ENCODE results near the gene TTPAL.
"Not testable (repeated sequence)": the region's sequence is repeated elsewhere in the genome, so short reads cannot be mapped to it uniquely, and the experiment has no call there.

TTPAL gene

GRCh38 chr20:44468044-44468782, 7.5 kb upstream of the TTPAL start:
- DNase-seq (ENCODE audit: low spot score) = no peak

GRCh38 chr20:44470327-44470726, 5.3 kb upstream of the TTPAL start:
- no peak for DNase-seq (ENCODE audit: low spot score)

- DNase-seq (ENCODE audit: low spot score) = peak; percentile 42
Observed at GRCh38 chr20:44471481-44471882, 4.2 kb upstream of the TTPAL start.

GRCh38 chr20:44472283-44472682, 3.4 kb upstream of the TTPAL start:
- not testable (repeated sequence) for DNase-seq (ENCODE audit: low spot score)

GRCh38 chr20:44475372-44475693, 341 bp upstream of the TTPAL start:
- DNase-seq (ENCODE audit: low spot score) = no peak

- DNase-seq (ENCODE audit: low spot score) = no peak
Observed at GRCh38 chr20:44477151-44477550, 1.5 kb downstream of the TTPAL start.

- no peak for DNase-seq (ENCODE audit: low spot score)
Observed at GRCh38 chr20:44478206-44478605, 2.5 kb downstream of the TTPAL start.

GRCh38 chr20:44479643-44480042, 4.0 kb downstream of the TTPAL start:
- no peak for DNase-seq (ENCODE audit: low spot score)

GRCh38 chr20:44480097-44480496, 4.4 kb downstream of the TTPAL start:
- no peak for DNase-seq (ENCODE audit: low spot score)

- DNase-seq (ENCODE audit: low spot score) = no peak
Observed at GRCh38 chr20:44481719-44482416, 6.2 kb downstream of the TTPAL start.

- no peak for DNase-seq (ENCODE audit: low spot score)
Observed at GRCh38 chr20:44483112-44483511, 7.4 kb downstream of the TTPAL start.

GRCh38 chr20:44485078-44485829, 9.6 kb downstream of the TTPAL start:
- DNase-seq (ENCODE audit: low spot score) = no peak

GRCh38 chr20:44485830-44486198, 10.1 kb downstream of the TTPAL start:
- DNase-seq (ENCODE audit: low spot score) = no peak

- DNase-seq (ENCODE audit: low spot score) = no peak
Observed at GRCh38 chr20:44488551-44488950, 12.9 kb downstream of the TTPAL start.

- DNase-seq (ENCODE audit: low spot score) = no peak
Observed at GRCh38 chr20:44489223-44489622, 13.5 kb downstream of the TTPAL start.

GRCh38 chr20:44489931-44490330, 14.3 kb downstream of the TTPAL start:
- DNase-seq (ENCODE audit: low spot score) = no peak

- DNase-seq (ENCODE audit: low spot score) = peak; percentile 79
Observed at GRCh38 chr20:44491635-44492395, 16.1 kb downstream of the TTPAL start.

- DNase-seq (ENCODE audit: low spot score) = peak; percentile 74
Observed at GRCh38 chr20:44494266-44494665, 18.6 kb downstream of the TTPAL start.

GRCh38 chr20:44494681-44495080, 19.0 kb downstream of the TTPAL start:
- DNase-seq (ENCODE audit: low spot score) = no peak

- DNase-seq (ENCODE audit: low spot score) = no peak
Observed at GRCh38 chr20:44495257-44495656, 19.6 kb downstream of the TTPAL start.

GRCh38 chr20:44495802-44496481, 20.3 kb downstream of the TTPAL start:
- DNase-seq (ENCODE audit: low spot score) = peak; percentile 50

- peak; percentile 58 for DNase-seq (ENCODE audit: low spot score)
Observed at GRCh38 chr20:44496976-44497375, 21.3 kb downstream of the TTPAL start.

All from hepatic stellate cell (primary cell).